Measurements from ENCODE around the gene NENF. TPM values are rescaled to one million over a fixed set of nuclear protein-coding genes. Genes with fewer than 3 reads are reported as not detected.

NENF gene
- total RNA-seq, 1 experiment from 2014 or later, result 41.4 TPM

- Histone ChIP-seq H4K20me1 (ENCODE audit: insufficient read depth, low read depth, low read length) (peaks cover 5% of the 10 kb centered on the region; the same call in 1 of the 2 replicates), H3K9me2 (replicated peaks; ENCODE audit: insufficient read depth, low read length) (no peaks in the 10 kb centered on the region), H3K36me3 (ENCODE audit: insufficient read depth, low read length) (no peaks in the 10 kb centered on the region), H3K27me3 (ENCODE audit: low read length) (no peaks in the 10 kb centered on the region), H3K4me1 (ENCODE audit: low read length) (peaks cover 13% of the 10 kb centered on the region), H3K27ac (ENCODE audit: low read length) (no peak overlapping the region), H3K9ac (ENCODE audit: low read length) (no peak overlapping the region), H3K79me2 (ENCODE audit: low read length) (no peaks in the 10 kb centered on the region), H3K9me3 (ENCODE audit: low read length) (no peaks in the 10 kb centered on the region), H2AFZ (ENCODE audit: low read length) (no peak overlapping the region), H3K4me2 (ENCODE audit: low read depth, low read length, poor library complexity, severe bottlenecking) (no peak overlapping the region), H3K4me3 (ENCODE audit: low read length) (no peak overlapping the region)
- peak; percentile 66 for DNase-seq
These were observed 26.1 kb downstream of the NENF start for GRCh38 chr1:212458817-212459216.

GRCh38 chr1:212459656-212460055 is 26.9 kb downstream of the NENF start:
- H3K36me3 ChIP-seq (ENCODE audit: insufficient read depth, low read length), result no peaks in the 10 kb centered on the region
- H3K4me2 ChIP-seq (ENCODE audit: low read depth, low read length, poor library complexity, severe bottlenecking), result no peak overlapping the region
- peaks cover 13% of the 10 kb centered on the region for H3K4me1 ChIP-seq (ENCODE audit: low read length)
- peaks cover 5% of the 10 kb centered on the region; the same call in 1 of the 2 replicates for H4K20me1 ChIP-seq (ENCODE audit: insufficient read depth, low read depth, low read length)
- no peaks in the 10 kb centered on the region for H3K9me3 ChIP-seq (ENCODE audit: low read length)
- H3K4me3 ChIP-seq (ENCODE audit: low read length), result no peak overlapping the region
- H3K27ac ChIP-seq (ENCODE audit: low read length), result no peak overlapping the region
- H2AFZ ChIP-seq (ENCODE audit: low read length), result no peak overlapping the region
- DNase-seq, result no peak
- H3K27me3 ChIP-seq (ENCODE audit: low read length), result no peaks in the 10 kb centered on the region
- H3K79me2 ChIP-seq (ENCODE audit: low read length), result no peaks in the 10 kb centered on the region
- H3K9me2 ChIP-seq (replicated peaks; ENCODE audit: insufficient read depth, low read length), result no peaks in the 10 kb centered on the region
- H3K9ac ChIP-seq (ENCODE audit: low read length), result no peak overlapping the region

- no peak for DNase-seq
- no peaks in the 10 kb centered on the region for H3K27me3 ChIP-seq (ENCODE audit: low read length)
- no peaks in the 10 kb centered on the region for H3K79me2 ChIP-seq (ENCODE audit: low read length)
- H3K9me3 ChIP-seq (ENCODE audit: low read length), result no peaks in the 10 kb centered on the region
- H3K9me2 ChIP-seq (replicated peaks; ENCODE audit: insufficient read depth, low read length), result no peaks in the 10 kb centered on the region
- peaks cover 5% of the 10 kb centered on the region; the same call in 1 of the 2 replicates for H4K20me1 ChIP-seq (ENCODE audit: insufficient read depth, low read depth, low read length)
- H3K36me3 ChIP-seq (ENCODE audit: insufficient read depth, low read length), result no peaks in the 10 kb centered on the region
- no peak overlapping the region for H3K27ac ChIP-seq (ENCODE audit: low read length)
- H3K4me2 ChIP-seq (ENCODE audit: low read depth, low read length, poor library complexity, severe bottlenecking), result no peak overlapping the region
- no peak overlapping the region for H3K4me3 ChIP-seq (ENCODE audit: low read length)
- no peak overlapping the region for H3K9ac ChIP-seq (ENCODE audit: low read length)
- peaks cover 12% of the 10 kb centered on the region for H3K4me1 ChIP-seq (ENCODE audit: low read length)
- 0 out of 2 replicates have a peak overlapping the region, but pooled peaks have one; percentile 30 for H2AFZ ChIP-seq (ENCODE audit: low read length)
These were observed 27.7 kb downstream of the NENF start for GRCh38 chr1:212460376-212460775.

GRCh38 chr1:212461916-212462660 is 29.4 kb downstream of the NENF start:
- Histone ChIP-seq H3K9ac (ENCODE audit: low read length) (no peak overlapping the region), H4K20me1 (ENCODE audit: insufficient read depth, low read depth, low read length) (no peaks in the 10 kb centered on the region), H2AFZ (ENCODE audit: low read length) (no peak overlapping the region), H3K9me2 (replicated peaks; ENCODE audit: insufficient read depth, low read length) (no peaks in the 10 kb centered on the region), H3K4me2 (ENCODE audit: low read depth, low read length, poor library complexity, severe bottlenecking) (no peak overlapping the region), H3K4me3 (ENCODE audit: low read length) (no peak overlapping the region), H3K36me3 (ENCODE audit: insufficient read depth, low read length) (no peaks in the 10 kb centered on the region), H3K4me1 (ENCODE audit: low read length) (peaks cover 11% of the 10 kb centered on the region), H3K79me2 (ENCODE audit: low read length) (no peaks in the 10 kb centered on the region), H3K27me3 (ENCODE audit: low read length) (no peaks in the 10 kb centered on the region), H3K27ac (ENCODE audit: low read length) (no peak overlapping the region), H3K9me3 (ENCODE audit: low read length) (no peaks in the 10 kb centered on the region)
- no peak for DNase-seq

- DNase-seq, result no peak
- Histone ChIP-seq H4K20me1 (ENCODE audit: insufficient read depth, low read depth, low read length) (no peaks in the 10 kb centered on the region), H3K9ac (ENCODE audit: low read length) (no peak overlapping the region), H3K9me3 (ENCODE audit: low read length) (no peaks in the 10 kb centered on the region), H2AFZ (ENCODE audit: low read length) (no peak overlapping the region), H3K4me3 (ENCODE audit: low read length) (no peak overlapping the region), H3K27me3 (ENCODE audit: low read length) (no peaks in the 10 kb centered on the region), H3K27ac (ENCODE audit: low read length) (no peak overlapping the region), H3K9me2 (replicated peaks; ENCODE audit: insufficient read depth, low read length) (no peaks in the 10 kb centered on the region), H3K79me2 (ENCODE audit: low read length) (no peaks in the 10 kb centered on the region), H3K36me3 (ENCODE audit: insufficient read depth, low read length) (no peaks in the 10 kb centered on the region), H3K4me1 (ENCODE audit: low read length) (peaks cover 22% of the 10 kb centered on the region), H3K4me2 (ENCODE audit: low read depth, low read length, poor library complexity, severe bottlenecking) (no peak overlapping the region)
These were observed 31.0 kb downstream of the NENF start for GRCh38 chr1:212463565-212464285.

GRCh38 chr1:212465311-212465710 is 32.6 kb downstream of the NENF start:
- no peak for DNase-seq
- no peak overlapping the region for H3K9ac ChIP-seq (ENCODE audit: low read length)
- H4K20me1 ChIP-seq (ENCODE audit: insufficient read depth, low read depth, low read length), result no peaks in the 10 kb centered on the region
- no peaks in the 10 kb centered on the region for H3K27me3 ChIP-seq (ENCODE audit: low read length)
- H3K4me3 ChIP-seq (ENCODE audit: low read length), result no peak overlapping the region
- no peak overlapping the region for H2AFZ ChIP-seq (ENCODE audit: low read length)
- no peaks in the 10 kb centered on the region for H3K9me3 ChIP-seq (ENCODE audit: low read length)
- H3K9me2 ChIP-seq (replicated peaks; ENCODE audit: insufficient read depth, low read length), result no peaks in the 10 kb centered on the region
- no peak overlapping the region for H3K27ac ChIP-seq (ENCODE audit: low read length)
- H3K4me2 ChIP-seq (ENCODE audit: low read depth, low read length, poor library complexity, severe bottlenecking), result no peak overlapping the region
- H3K36me3 ChIP-seq (ENCODE audit: insufficient read depth, low read length), result no peaks in the 10 kb centered on the region
- H3K79me2 ChIP-seq (ENCODE audit: low read length), result no peaks in the 10 kb centered on the region
- H3K4me1 ChIP-seq (ENCODE audit: low read length), result peaks cover 22% of the 10 kb centered on the region

- H3K9me2 ChIP-seq (replicated peaks; ENCODE audit: insufficient read depth, low read length), result no peaks in the 10 kb centered on the region
- no peaks in the 10 kb centered on the region for H4K20me1 ChIP-seq (ENCODE audit: insufficient read depth, low read depth, low read length)
- H3K4me3 ChIP-seq (ENCODE audit: low read length), result peak overlapping the region; percentile 27; the same call in 1 of the 2 replicates
- H3K4me2 ChIP-seq (ENCODE audit: low read depth, low read length, poor library complexity, severe bottlenecking), result peak overlapping the region; percentile 56
- DNase-seq, result no peak
- H3K9ac ChIP-seq (ENCODE audit: low read length), result peak overlapping the region; percentile 38
- no peaks in the 10 kb centered on the region for H3K36me3 ChIP-seq (ENCODE audit: insufficient read depth, low read length)
- no peaks in the 10 kb centered on the region for H3K27me3 ChIP-seq (ENCODE audit: low read length)
- peaks cover 22% of the 10 kb centered on the region for H3K4me1 ChIP-seq (ENCODE audit: low read length)
- no peaks in the 10 kb centered on the region for H3K79me2 ChIP-seq (ENCODE audit: low read length)
- peak overlapping the region; percentile 56 for H3K27ac ChIP-seq (ENCODE audit: low read length)
- peak overlapping the region; percentile 99; the same call in 1 of the 2 replicates for H2AFZ ChIP-seq (ENCODE audit: low read length)
- H3K9me3 ChIP-seq (ENCODE audit: low read length), result no peaks in the 10 kb centered on the region
These were observed 33.7 kb downstream of the NENF start for GRCh38 chr1:212466437-212466836.

GRCh38 chr1:212466898-212467650 is 34.4 kb downstream of the NENF start:
- peak overlapping the region; percentile 27 for H3K4me3 ChIP-seq (ENCODE audit: low read length)
- H3K9ac ChIP-seq (ENCODE audit: low read length), result peak overlapping the region; percentile 38

More at GRCh38 chr1:212466898-212467650, 34.4 kb downstream of the NENF start:
- Histone ChIP-seq H3K9me3 (ENCODE audit: low read length) (no peaks in the 10 kb centered on the region), H3K27ac (ENCODE audit: low read length) (peak overlapping the region; percentile 56), H2AFZ (ENCODE audit: low read length) (peak overlapping the region; percentile 99), H3K9me2 (replicated peaks; ENCODE audit: insufficient read depth, low read length) (no peaks in the 10 kb centered on the region), H4K20me1 (ENCODE audit: insufficient read depth, low read depth, low read length) (no peaks in the 10 kb centered on the region), H3K79me2 (ENCODE audit: low read length) (no peaks in the 10 kb centered on the region), H3K4me1 (ENCODE audit: low read length) (peaks cover 22% of the 10 kb centered on the region), H3K36me3 (ENCODE audit: insufficient read depth, low read length) (no peaks in the 10 kb centered on the region), H3K27me3 (ENCODE audit: low read length) (no peaks in the 10 kb centered on the region), H3K4me2 (ENCODE audit: low read depth, low read length, poor library complexity, severe bottlenecking) (peak overlapping the region; percentile 56)
- no peak for DNase-seq

Measured in Karpas-422 (cell line).